Prostate gland (tissue), 2 donors: ENCODE results near the gene MPL. TPM values are rescaled to one million over a fixed set of nuclear protein-coding genes. Genes with fewer than 3 reads are reported as not detected.
A peak's percentile ranks its signal among the peaks of the same experiment; 100 is the strongest.

Experiments
- DNase-seq: peaks from one replicate; pipeline ENCODE4 v3.0.0-alpha.2; 2019; ENCODE audit warnings: low spot score
- H3K27ac ChIP-seq, 2 donors: fragments of 200-600 bp; sonication (generic); 2 replicates each; pipeline ENCODE4 v1.5.1; 2017 to 2019
- H3K27me3 ChIP-seq: fragments of 200-600 bp; sonication (generic); replicated peaks from 2 replicates; pipeline ENCODE4 v1.5.1; 2019; ENCODE audit not compliant: insufficient read depth
- H3K36me3 ChIP-seq, 2 donors: fragments of 200-600 bp; sonication (generic); 1 replicate in 1 of 2; 2 replicates in 1 of 2; pipeline versions ENCODE4 v1.5.1 to v1.8.1; 2017 to 2019
- H3K4me1 ChIP-seq: fragments of 200-600 bp; sonication (generic); replicated peaks from 2 replicates; pipeline ENCODE4 v1.5.1; 2019
- H3K4me3 ChIP-seq, 2 donors: fragments of 200-600 bp; sonication (generic); 2 replicates each; pipeline ENCODE4 v1.5.1; 2017 to 2019
- H3K9me3 ChIP-seq: fragments of 200-600 bp; sonication (generic); 2 replicates; pipeline ENCODE4 v1.5.1; 2017
- POLR2A ChIP-seq: fragments of 450-650 bp; IDR thresholded peaks from one replicate; pipeline ENCODE4 v1.6.1; 2016; ENCODE audit warnings: antibody characterized with exemption, mild to moderate bottlenecking
- POLR2AphosphoS5 ChIP-seq: sonication (generic); formaldehyde crosslinking; IDR thresholded peaks from one replicate; pipeline ENCODE4 v1.6.1; 2017; ENCODE audit warnings: antibody characterized with exemption
- WGBS: methylation state at CpG from one replicate; pipeline ENCODE4 v1.1.5; 2018; 5-methylcytosine and 5-hydroxymethylcytosine counted together
- intact Hi-C: fragments of 100-400 bp; cut with DNase I; formaldehyde crosslinking; loops from one replicate; pipeline ENCODE4 v1.14.2; 2022
- total RNA-seq, 2 donors: library from RNA; depleted of rRNA; stranded (reverse); fragments of >200 nt; gene quantifications; one replicate each; pipeline ENCODE4 v1.1.0, GENCODE V29; 2016
- TF ChIP-seq, protein P1 (sequence below), 4 experiments: fragments of 200-600 bp in 2 of 4; fragments of 450-650 bp in 2 of 4; sonication (generic) in 2 of 4; IDR thresholded peaks; 1 replicate in 3 of 4; 2 replicates in 1 of 4; pipeline ENCODE4 v1.5.1; 2016 to 2019; ENCODE audit warnings: antibody characterized with exemption in 4 of 4, mild to moderate bottlenecking in 2 of 4, moderate library complexity in 2 of 4

Gene MPL
- total RNA-seq, 2 donors from 2014 or later, result not detected

DNA sequence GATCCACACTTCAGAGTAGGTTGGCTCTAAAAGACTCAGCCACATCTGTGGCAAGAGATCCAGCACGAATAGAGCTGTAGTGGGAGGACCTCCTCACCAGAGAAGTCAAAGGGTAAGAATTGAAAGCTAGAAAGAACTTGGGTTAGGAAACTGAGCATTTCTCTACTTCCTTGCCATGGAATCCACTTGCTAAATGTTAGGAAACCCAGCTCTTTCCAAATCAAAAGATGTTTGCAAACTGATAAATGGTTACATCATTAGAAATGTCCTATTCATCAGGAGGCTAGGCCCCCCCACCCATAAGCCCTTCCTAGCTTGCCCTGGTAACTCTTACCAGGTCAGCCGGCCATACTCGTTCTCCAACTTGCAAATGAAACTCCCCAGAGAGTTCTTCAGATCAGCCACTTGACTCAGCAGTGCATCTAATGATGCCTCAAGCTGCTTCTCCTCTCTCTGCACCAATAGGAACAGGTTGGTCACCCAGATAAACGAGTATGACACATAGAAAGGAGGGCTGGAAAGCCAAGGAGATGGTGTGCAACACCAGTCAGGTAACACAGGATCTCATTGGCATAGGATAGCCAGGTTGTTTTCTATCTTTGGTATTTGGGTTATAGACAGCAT is 50.5 kb downstream of the MPL start:
- TF ChIP-seq, protein P1, sequence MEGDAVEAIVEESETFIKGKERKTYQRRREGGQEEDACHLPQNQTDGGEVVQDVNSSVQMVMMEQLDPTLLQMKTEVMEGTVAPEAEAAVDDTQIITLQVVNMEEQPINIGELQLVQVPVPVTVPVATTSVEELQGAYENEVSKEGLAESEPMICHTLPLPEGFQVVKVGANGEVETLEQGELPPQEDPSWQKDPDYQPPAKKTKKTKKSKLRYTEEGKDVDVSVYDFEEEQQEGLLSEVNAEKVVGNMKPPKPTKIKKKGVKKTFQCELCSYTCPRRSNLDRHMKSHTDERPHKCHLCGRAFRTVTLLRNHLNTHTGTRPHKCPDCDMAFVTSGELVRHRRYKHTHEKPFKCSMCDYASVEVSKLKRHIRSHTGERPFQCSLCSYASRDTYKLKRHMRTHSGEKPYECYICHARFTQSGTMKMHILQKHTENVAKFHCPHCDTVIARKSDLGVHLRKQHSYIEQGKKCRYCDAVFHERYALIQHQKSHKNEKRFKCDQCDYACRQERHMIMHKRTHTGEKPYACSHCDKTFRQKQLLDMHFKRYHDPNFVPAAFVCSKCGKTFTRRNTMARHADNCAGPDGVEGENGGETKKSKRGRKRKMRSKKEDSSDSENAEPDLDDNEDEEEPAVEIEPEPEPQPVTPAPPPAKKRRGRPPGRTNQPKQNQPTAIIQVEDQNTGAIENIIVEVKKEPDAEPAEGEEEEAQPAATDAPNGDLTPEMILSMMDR (IDR thresholded peaks at IDR 0.05), result no peak
- no peak for TF ChIP-seq POLR2AphosphoS5
- no peak for TF ChIP-seq POLR2A
- no peaks in the 10 kb centered on the region for H3K27me3 ChIP-seq
- H3K4me3 ChIP-seq, result no peak overlapping the region
- no peak for DNase-seq
- intact Hi-C loops, result no loop called here
- peaks cover 13% of the 10 kb centered on the region for H3K4me1 ChIP-seq
- WGBS, result 53% methylated on average over 4 of the region's 4 CpGs
- peaks cover 13 to 19% of the 10 kb centered on the region in 2 donors for H3K36me3 ChIP-seq
- H3K9me3 ChIP-seq, result no peaks in the 10 kb centered on the region
- peak overlapping the region in 1 of 2 donors; percentile 83 for H3K27ac ChIP-seq

GRCh38 chr1:43388613-43389012 is 51.0 kb downstream of the MPL start:
- Histone ChIP-seq H3K9me3 (no peaks in the 10 kb centered on the region), H3K4me3 (peak overlapping the region; percentile 65 to 74), H3K27me3 (no peaks in the 10 kb centered on the region), H3K36me3 (peaks cover 13 to 19% of the 10 kb centered on the region in 2 donors), H3K4me1 (peaks cover 13% of the 10 kb centered on the region), H3K27ac (peak overlapping the region in 1 of 2 donors; percentile 83)
- 31% methylated on average over 3 of the region's 3 CpGs for WGBS
- TF ChIP-seq, protein P1 (IDR thresholded peaks at IDR 0.05), result no peak
- TF ChIP-seq POLR2AphosphoS5, result no peak
- TF ChIP-seq POLR2A, result no peak
- DNase-seq, result no peak
- intact Hi-C loops, result no loop called here

GRCh38 chr1:43389326-43390313 is 52.0 kb downstream of the MPL start, which contains the start of the genes MED8 and SZT2:
TSS of gene MED8 (minus strand) at chr1:43389800. CDS start at chr1:43389764, 36 bp downstream.
TSS of gene SZT2 (plus strand) at chr1:43389899. CDS start at chr1:43389969, 70 bp downstream.
- Histone ChIP-seq H3K4me3 (peak within 1 kb of the TSS; percentile 65 to 74), H3K27ac (peak within 1 kb of the TSS; percentile 83 to 85), H3K9me3 (no peaks in the 10 kb centered on the region), H3K27me3 (no peaks in the 10 kb centered on the region), H3K36me3 (peaks cover 12 to 15% of the 10 kb centered on the region in 2 donors), H3K4me1 (peaks cover 10% of the 10 kb centered on the region)
- peak; percentile 68 for TF ChIP-seq POLR2A
- peak; percentile 96 for TF ChIP-seq POLR2AphosphoS5
- TF ChIP-seq, protein P1 (IDR thresholded peaks at IDR 0.05), result no peak
- peak; percentile 93 for DNase-seq
- WGBS, result under 1% methylated on average over 56 of the region's 65 CpGs
- intact Hi-C loops, result no loop called here

GRCh38 chr1:43392702-43393101 is 55.1 kb downstream of the MPL start:
- TF ChIP-seq, protein P1 (IDR thresholded peaks at IDR 0.05), result no peak
- no peak for TF ChIP-seq POLR2A
- no peak for TF ChIP-seq POLR2AphosphoS5
- intact Hi-C loops, result no loop called here
- H3K27ac ChIP-seq, result no peak overlapping the region
- no peak for DNase-seq
- H3K27me3 ChIP-seq, result no peaks in the 10 kb centered on the region
- H3K4me1 ChIP-seq, result peaks cover 24% of the 10 kb centered on the region
- no peaks in the 10 kb centered on the region for H3K36me3 ChIP-seq
- no peaks in the 10 kb centered on the region for H3K9me3 ChIP-seq
- 51% methylated on average over 3 of the region's 3 CpGs for WGBS
- no peak overlapping the region for H3K4me3 ChIP-seq
